Neuronal stem cell (in vitro differentiated cells): ENCODE data around the gene SLC6A9. TPM values are rescaled to one million over a fixed set of nuclear protein-coding genes. Genes with fewer than 3 reads are reported as not detected.

Experiments used
- DNase-seq: peaks from one replicate; pipeline ENCODE4 v3.0.0-alpha.2; 2013; ENCODE audit warnings: low spot score
- H2AFZ ChIP-seq: one replicate; pipeline ENCODE4 v1.6.1; 2013; ENCODE audit warnings: mild to moderate bottlenecking, low read length, inconsistent platforms
- H2AK5ac ChIP-seq: 2 replicates; pipeline ENCODE4 v1.6.1; 2013; ENCODE audit warnings: low read depth, mild to moderate bottlenecking, inconsistent platforms, low read length, moderate library complexity, mixed read lengths
- H2BK120ac ChIP-seq: 2 replicates; pipeline ENCODE4 v1.6.1; 2013; ENCODE audit warnings: low read depth, mild to moderate bottlenecking, inconsistent platforms, low read length, moderate library complexity, mixed read lengths
- H2BK12ac ChIP-seq: one replicate; pipeline ENCODE4 v1.6.1; 2013; ENCODE audit warnings: low read length, inconsistent platforms
- H2BK15ac ChIP-seq: 2 replicates; pipeline ENCODE4 v1.6.1; 2013; ENCODE audit warnings: mild to moderate bottlenecking, low read length, inconsistent platforms, mixed read lengths
- H2BK5ac ChIP-seq: one replicate; pipeline ENCODE4 v1.6.1; 2013; ENCODE audit warnings: inconsistent platforms, mild to moderate bottlenecking, low read length, moderate library complexity
- H3K14ac ChIP-seq: one replicate; pipeline ENCODE4 v1.6.1; 2013; ENCODE audit warnings: low read length, inconsistent platforms
- H3K18ac ChIP-seq: 2 replicates; pipeline ENCODE4 v1.6.1; 2013; ENCODE audit warnings: low read length, inconsistent platforms
- H3K23ac ChIP-seq: 2 replicates; pipeline ENCODE4 v1.6.1; 2013; ENCODE audit warnings: low read depth, mild to moderate bottlenecking, mixed read lengths, low read length, inconsistent platforms; ENCODE audit not compliant: poor library complexity
- H3K27ac ChIP-seq: replicated peaks from 3 replicates; pipeline ENCODE4 v1.5.1; 2013; ENCODE audit warnings: low read length, inconsistent platforms
- H3K27me3 ChIP-seq, 3 experiments: 2 replicates each; pipeline ENCODE4 v1.6.1; 2013; ENCODE audit warnings: low read length in 3 of 3, mild to moderate bottlenecking in 2 of 3, inconsistent platforms in 1 of 3, low read depth in 1 of 3, mixed read lengths in 1 of 3, moderate library complexity in 1 of 3; ENCODE audit not compliant: control insufficient read depth in 3 of 3, insufficient read depth in 3 of 3
- H3K36me3 ChIP-seq, 2 donors: replicated peaks in 1 of 2; 2 replicates each; pipeline ENCODE4 v1.6.1; 2013; ENCODE audit warnings: low read length in 2 of 2; ENCODE audit not compliant: control insufficient read depth in 2 of 2, insufficient read depth in 2 of 2
- H3K4ac ChIP-seq: 2 replicates; pipeline ENCODE4 v1.6.1; 2013; ENCODE audit warnings: inconsistent platforms, mild to moderate bottlenecking, low read length, moderate library complexity
- H3K4me1 ChIP-seq, 2 donors: 1 replicate in 1 of 2; 2 replicates in 1 of 2; pipeline ENCODE4 v1.6.1; 2013; ENCODE audit warnings: low read length in 2 of 2, low read depth in 1 of 2; ENCODE audit not compliant: control insufficient read depth in 2 of 2, insufficient read depth in 1 of 2
- H3K4me2 ChIP-seq: one replicate; pipeline ENCODE4 v1.6.1; 2013; ENCODE audit warnings: mild to moderate bottlenecking, low read length, inconsistent platforms; ENCODE audit not compliant: insufficient read depth, poor library complexity, severe bottlenecking
- H3K4me3 ChIP-seq, 2 donors: 2 replicates each; pipeline ENCODE4 v1.5.1; 2013; ENCODE audit warnings: low read length in 2 of 2, mild to moderate bottlenecking in 2 of 2, inconsistent platforms in 1 of 2, moderate library complexity in 1 of 2
- H3K79me1 ChIP-seq: one replicate; pipeline ENCODE4 v1.6.1; 2013; ENCODE audit warnings: low read depth, mild to moderate bottlenecking, inconsistent platforms, low read length, moderate library complexity
- H3K9ac ChIP-seq: one replicate; pipeline ENCODE4 v1.6.1; 2013; ENCODE audit warnings: mild to moderate bottlenecking, low read depth, low read length, inconsistent platforms; ENCODE audit not compliant: poor library complexity
- H3K9me3 ChIP-seq, 2 donors: replicated peaks in 1 of 2; 2 replicates each; pipeline versions ENCODE3 to v1.6.1; 2013; ENCODE audit warnings: low read length in 2 of 2, mild to moderate bottlenecking in 2 of 2, inconsistent platforms in 1 of 2, low read depth in 1 of 2, mixed read lengths in 1 of 2, moderate library complexity in 1 of 2; ENCODE audit not compliant: control insufficient read depth in 2 of 2, insufficient read depth in 1 of 2
- H4K8ac ChIP-seq: one replicate; pipeline ENCODE4 v1.6.1; 2013; ENCODE audit warnings: low read depth, mild to moderate bottlenecking, inconsistent platforms, low read length, moderate library complexity
- H4K91ac ChIP-seq: one replicate; pipeline ENCODE4 v1.6.1; 2013; ENCODE audit warnings: low read length, low read depth, mild to moderate bottlenecking, inconsistent platforms; ENCODE audit not compliant: poor library complexity
- WGBS, 2 donors: extraction: QIAGEN DNeasy Blood & Tissue Kit; methylation state at CpG; one replicate each; pipeline ENCODE4 v1.1.7; 2013; ENCODE audit warnings: missing lambda C conversion rate in 2 of 2, mixed read lengths in 1 of 2; ENCODE audit not compliant: insufficient read length in 2 of 2, insufficient replicate concordance in 1 of 2; ENCODE audit errors: extremely low coverage in 2 of 2; 5-methylcytosine and 5-hydroxymethylcytosine counted together
- polyA plus RNA-seq, 2 experiments: library from polyadenylated mRNA; stranded (reverse); fragments of 200-250 nt; gene quantifications; one replicate each; pipeline ENCODE4 v1.2.3, GENCODE V29; 2013

Gene SLC6A9
- 10.8 TPM for polyA plus RNA-seq (2013, experiment 1 of 2)
- polyA plus RNA-seq (2013, experiment 2 of 2) = 10.8 TPM

DNA sequence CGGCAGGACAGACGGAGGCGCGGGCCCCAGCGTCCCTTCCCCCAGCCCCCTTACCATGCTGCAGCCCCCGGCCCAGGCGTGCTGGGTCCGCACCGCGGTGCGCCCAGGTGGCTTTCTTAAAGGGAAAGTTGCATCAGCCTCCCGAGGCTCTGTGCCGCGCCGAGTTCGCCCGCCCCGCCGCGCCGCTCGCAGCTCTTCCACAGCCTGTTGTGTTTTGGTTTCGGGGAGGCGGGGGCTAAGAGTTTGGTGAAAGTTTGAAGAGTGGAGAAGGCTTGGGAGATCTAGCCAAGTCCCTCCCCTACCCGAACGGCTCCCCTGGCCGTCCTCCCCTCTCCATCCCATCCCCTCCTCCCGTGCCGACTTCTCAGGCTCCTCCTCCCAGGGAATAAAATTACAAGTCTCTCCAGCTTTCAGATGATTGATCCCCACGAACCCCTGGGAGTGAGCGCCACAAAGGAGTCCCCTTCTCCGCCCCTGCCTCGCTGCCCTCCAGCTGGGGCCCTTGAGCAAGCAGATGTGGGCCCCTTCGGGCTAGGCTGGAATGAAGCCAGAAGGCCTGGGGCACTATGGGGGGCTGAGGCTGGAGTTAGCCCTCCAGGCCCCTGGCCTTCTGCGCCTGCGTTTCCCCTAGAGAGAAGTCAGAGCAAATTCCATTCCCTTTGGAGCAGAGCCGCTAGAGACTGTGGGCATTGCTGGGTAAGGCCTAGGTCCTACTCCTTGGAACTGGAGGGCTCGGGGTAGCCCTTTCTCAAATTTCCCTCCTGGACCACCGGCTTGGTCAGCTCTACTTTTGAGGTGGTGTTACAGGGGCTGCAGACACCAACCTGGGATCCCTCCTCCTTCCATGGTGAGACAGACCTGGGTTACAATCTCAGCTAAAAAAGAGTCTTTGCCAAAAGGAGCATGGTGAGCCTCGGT is at the start of gene SLC6A9:
Gene SLC6A9, minus strand, starts transcription at position 211 of the 918 bp plus-strand sequence. CDS start 7,185 bp downstream, outside the sequence.
- peak within 1 kb of the TSS; percentile 76 for H3K27ac ChIP-seq

DNA sequence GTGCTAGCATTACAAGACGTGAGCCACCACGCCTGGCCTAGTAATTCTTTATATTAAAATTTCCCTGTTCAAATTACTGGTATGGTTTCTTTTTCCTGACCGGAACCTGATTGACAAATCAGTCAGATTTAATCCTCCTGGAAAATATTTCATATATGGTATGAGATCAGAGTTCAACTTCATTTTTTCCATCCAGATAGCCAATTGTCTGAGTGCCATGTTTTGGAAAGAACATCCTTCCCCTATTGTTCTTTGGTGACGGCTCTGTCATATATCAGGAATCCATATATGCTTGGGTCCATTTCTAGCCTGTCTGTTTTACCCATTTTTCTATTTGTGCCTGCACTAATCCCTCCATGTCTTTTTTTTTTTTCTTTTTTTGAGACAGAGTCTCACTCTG is 48.3 kb upstream of the SLC6A9 start:
- no peaks in the 10 kb centered on the region for H3K9me3 ChIP-seq
- H3K18ac ChIP-seq = no peak overlapping the region
- no peak overlapping the region for H3K23ac ChIP-seq
- no CpG with 5 or more reads among the region's 4 CpGs for WGBS, 2 donors
- no peak overlapping the region for H4K91ac ChIP-seq
- H2AFZ ChIP-seq = no peak overlapping the region
- H3K4me2 ChIP-seq = no peak overlapping the region
- H3K4ac ChIP-seq = no peak overlapping the region
- peaks cover 0 to 9% (median 0%) of the 10 kb centered on the region in 3 experiments for H3K27me3 ChIP-seq
- no peak overlapping the region for H2BK12ac ChIP-seq
- DNase-seq = no peak
- H2BK15ac ChIP-seq = no peak overlapping the region
- H3K4me1 ChIP-seq = peaks cover 0 to 2% of the 10 kb centered on the region in 2 donors
- no peak overlapping the region for H4K8ac ChIP-seq
- no peak overlapping the region for H3K27ac ChIP-seq
- H3K36me3 ChIP-seq = no peaks in the 10 kb centered on the region
- H3K14ac ChIP-seq = no peak overlapping the region
- H3K9ac ChIP-seq = no peak overlapping the region
- H2AK5ac ChIP-seq = no peak overlapping the region
- H2BK5ac ChIP-seq = no peak overlapping the region
- H3K79me1 ChIP-seq = no peaks in the 10 kb centered on the region
- H2BK120ac ChIP-seq = no peak overlapping the region
- H3K4me3 ChIP-seq = no peak overlapping the region

More for the DNA sequence above, at the start of gene SLC6A9:
- peak within 1 kb of the TSS; percentile 92 for H2BK15ac ChIP-seq
- H3K27me3 ChIP-seq = peaks cover 0 to 25% (median 0%) of the 10 kb centered on the region in 3 experiments
- peak within 1 kb of the TSS; percentile 77 for H2BK120ac ChIP-seq
- peak within 1 kb of the TSS; percentile 99 for H3K18ac ChIP-seq
- H4K8ac ChIP-seq = no peak within 1 kb of the TSS
- no CpG with 5 or more reads among the region's 40 CpGs for WGBS, 2 donors
- H2AK5ac ChIP-seq = peak within 1 kb of the TSS; percentile 92
- H3K9ac ChIP-seq = peak within 1 kb of the TSS; percentile 95
- H2BK5ac ChIP-seq = peak within 1 kb of the TSS; percentile 99
- H3K4me1 ChIP-seq = peaks cover 20% of the 10 kb centered on the region in 2 donors
- peaks cover 0 to 3% of the 10 kb centered on the region in 2 donors for H3K36me3 ChIP-seq
- H3K23ac ChIP-seq = peak within 1 kb of the TSS; percentile 95
- peak within 1 kb of the TSS; percentile 31 for H2BK12ac ChIP-seq
- H4K91ac ChIP-seq = no peak within 1 kb of the TSS
- peak within 1 kb of the TSS; percentile 83 for H2AFZ ChIP-seq
- H3K4me2 ChIP-seq = peak within 1 kb of the TSS; percentile 68
- H3K4me3 ChIP-seq = peak within 1 kb of the TSS; percentile 48 to 98
- no peaks in the 10 kb centered on the region for H3K9me3 ChIP-seq
- no peaks in the 10 kb centered on the region for H3K79me1 ChIP-seq
- peak; percentile 66 for DNase-seq
- no peak within 1 kb of the TSS for H3K4ac ChIP-seq
- H3K14ac ChIP-seq = peak within 1 kb of the TSS; percentile 90

DNA sequence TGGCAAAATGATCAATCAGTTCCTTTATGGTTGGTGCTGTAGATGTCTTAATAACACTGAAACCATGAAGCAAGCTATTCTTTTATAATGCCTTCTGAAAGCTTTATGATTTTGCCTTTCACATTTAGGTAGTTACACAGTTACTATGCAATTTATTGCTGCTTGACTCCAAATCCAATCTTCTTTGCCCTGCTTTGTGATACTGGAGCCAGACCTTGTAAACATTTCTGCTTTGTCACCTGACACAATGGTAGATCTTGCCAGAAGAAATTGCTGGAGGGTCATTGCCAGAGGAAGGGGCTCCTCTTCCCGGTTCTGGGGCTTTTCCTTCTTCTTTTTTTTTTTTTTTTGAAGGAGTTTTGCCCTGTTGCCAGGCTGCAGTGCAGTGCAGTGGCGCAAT is 46.8 kb upstream of the SLC6A9 start:
- no peak overlapping the region for H2BK120ac ChIP-seq
- H3K23ac ChIP-seq = no peak overlapping the region
- no peak overlapping the region for H3K18ac ChIP-seq
- no peak overlapping the region for H2AK5ac ChIP-seq
- no CpG with 5 or more reads among the region's 2 CpGs for WGBS, 2 donors
- no peak overlapping the region for H3K4me2 ChIP-seq
- peaks cover 0 to 3% of the 10 kb centered on the region in 2 donors for H3K4me1 ChIP-seq
- H4K8ac ChIP-seq = no peak overlapping the region
- H3K79me1 ChIP-seq = no peaks in the 10 kb centered on the region
- no peak overlapping the region for H2BK12ac ChIP-seq
- no peak overlapping the region for H2BK15ac ChIP-seq
- H3K9me3 ChIP-seq = no peaks in the 10 kb centered on the region
- no peak for DNase-seq
- H3K27me3 ChIP-seq = peaks cover 0 to 14% (median 0%) of the 10 kb centered on the region in 3 experiments
- H3K4me3 ChIP-seq = no peak overlapping the region
- no peak overlapping the region for H4K91ac ChIP-seq
- H3K36me3 ChIP-seq = no peaks in the 10 kb centered on the region
- H3K9ac ChIP-seq = no peak overlapping the region
- H3K27ac ChIP-seq = no peak overlapping the region
- H2AFZ ChIP-seq = no peak overlapping the region
- H3K14ac ChIP-seq = no peak overlapping the region
- H3K4ac ChIP-seq = no peak overlapping the region
- no peak overlapping the region for H2BK5ac ChIP-seq

DNA sequence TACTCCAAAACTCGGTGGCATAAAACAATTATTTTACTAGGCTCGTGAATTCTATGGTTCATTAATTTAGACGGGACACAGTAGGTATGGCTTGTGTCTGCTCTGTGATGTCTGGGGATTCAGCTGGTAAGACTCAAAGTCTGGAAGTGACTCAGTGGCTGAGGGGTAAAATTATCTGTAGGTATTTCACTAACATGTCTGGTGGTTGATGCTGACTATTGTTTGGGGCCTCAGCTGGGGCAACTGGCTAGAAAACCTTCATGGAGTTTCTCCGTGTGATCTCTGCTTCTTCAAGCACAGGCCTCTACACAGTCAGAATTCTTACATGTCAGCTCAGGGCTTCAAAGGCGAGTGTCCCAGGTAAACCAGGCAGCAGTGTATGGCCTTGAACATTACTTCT is 46.2 kb upstream of the SLC6A9 start:
- H3K4me2 ChIP-seq = no peak overlapping the region
- H3K9me3 ChIP-seq = no peaks in the 10 kb centered on the region
- H4K91ac ChIP-seq = no peak overlapping the region
- no peak overlapping the region for H3K9ac ChIP-seq
- no peaks in the 10 kb centered on the region for H3K36me3 ChIP-seq
- no peak overlapping the region for H3K18ac ChIP-seq
- H3K14ac ChIP-seq = no peak overlapping the region
- no peak overlapping the region for H3K27ac ChIP-seq
- H2BK12ac ChIP-seq = no peak overlapping the region
- no peak overlapping the region for H2AK5ac ChIP-seq
- peaks cover 0 to 14% (median 0%) of the 10 kb centered on the region in 3 experiments for H3K27me3 ChIP-seq
- peaks cover 0 to 3% of the 10 kb centered on the region in 2 donors for H3K4me1 ChIP-seq
- no peak overlapping the region for H2AFZ ChIP-seq
- H4K8ac ChIP-seq = no peak overlapping the region
- no peak overlapping the region for H3K4ac ChIP-seq
- H2BK120ac ChIP-seq = no peak overlapping the region
- H2BK15ac ChIP-seq = no peak overlapping the region
- WGBS, 2 donors = no CpG with 5 or more reads among the region's 5 CpGs
- no peak overlapping the region for H3K23ac ChIP-seq
- no peaks in the 10 kb centered on the region for H3K79me1 ChIP-seq
- no peak overlapping the region for H3K4me3 ChIP-seq
- no peak for DNase-seq
- no peak overlapping the region for H2BK5ac ChIP-seq
